WTC11 (cell line): ENCODE results near the gene ITPKC.

Experiments used
- GABPB1 ChIP-seq: sonication (generic); formaldehyde crosslinking; IDR thresholded peaks from 2 replicates; pipeline ENCODE4 v1.8.1; 2023; ENCODE audit warnings: mild to moderate bottlenecking, missing genetic modification reagents
- NR3C1 ChIP-seq: sonication (generic); formaldehyde crosslinking; conservative IDR thresholded peaks from 2 replicates; pipeline ENCODE4 v1.8.1; 2023; ENCODE audit warnings: low read depth, mild to moderate bottlenecking, missing genetic modification reagents
- TF ChIP-seq, protein P1 (sequence below): sonication (generic); formaldehyde crosslinking; IDR thresholded peaks from 2 replicates; pipeline ENCODE4 v1.8.1; 2023; ENCODE audit warnings: mild to moderate bottlenecking, missing genetic modification reagents, moderate library complexity
- TF ChIP-seq, protein P2 (sequence below): fragments of 200-600 bp; IDR thresholded peaks from 2 replicates; pipeline ENCODE4 v1.8.0; 2022; ENCODE audit warnings: antibody characterized with exemption
- TF ChIP-seq, protein P3 (sequence below): sonication (generic); formaldehyde crosslinking; IDR thresholded peaks from 2 replicates; pipeline ENCODE4 v1.8.0; 2022; ENCODE audit warnings: missing genetic modification reagents

DNA sequence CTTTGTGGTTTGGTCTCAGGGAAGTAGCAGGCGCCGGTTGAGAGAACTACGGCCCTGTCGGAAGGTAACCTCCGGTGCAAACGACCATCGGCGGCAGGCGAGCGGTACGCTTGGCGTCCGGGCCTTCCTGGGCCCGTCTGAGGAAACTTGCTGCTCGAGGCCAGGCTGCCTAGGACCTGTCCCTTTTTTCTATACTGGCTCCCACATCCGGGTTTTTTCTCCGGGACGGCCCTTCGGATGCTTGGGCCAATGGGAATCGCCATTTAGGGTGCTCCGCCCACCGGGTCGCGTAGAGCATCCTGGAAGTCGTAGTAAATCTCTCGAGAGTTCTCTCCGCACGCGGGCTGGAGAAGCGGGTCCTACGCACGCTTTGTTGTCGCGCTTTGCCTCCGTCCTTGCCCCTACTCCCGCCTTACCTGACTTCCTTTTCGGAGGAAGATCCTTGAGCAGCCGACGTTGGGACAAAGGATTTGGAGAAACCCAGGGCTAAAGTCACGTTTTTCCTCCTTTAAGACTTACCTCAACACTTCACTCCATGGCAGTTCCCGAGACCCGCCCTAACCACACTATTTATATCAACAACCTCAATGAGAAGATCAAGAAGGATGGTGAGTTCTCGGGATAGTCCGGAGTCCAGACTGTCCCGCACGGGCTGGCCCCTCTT, 34.1 kb downstream of the ITPKC start, which contains the start of gene SNRPA:
- TF ChIP-seq, protein P1, sequence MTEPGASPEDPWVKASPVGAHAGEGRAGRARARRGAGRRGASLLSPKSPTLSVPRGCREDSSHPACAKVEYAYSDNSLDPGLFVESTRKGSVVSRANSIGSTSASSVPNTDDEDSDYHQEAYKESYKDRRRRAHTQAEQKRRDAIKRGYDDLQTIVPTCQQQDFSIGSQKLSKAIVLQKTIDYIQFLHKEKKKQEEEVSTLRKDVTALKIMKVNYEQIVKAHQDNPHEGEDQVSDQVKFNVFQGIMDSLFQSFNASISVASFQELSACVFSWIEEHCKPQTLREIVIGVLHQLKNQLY: no peak
- TF ChIP-seq GABPB1 (CRISPR knock-in tag) (no peak; the same call in 1 of the 2 replicates), NR3C1 (CRISPR knock-in tag) (no peak)
- TF ChIP-seq, protein P2, sequence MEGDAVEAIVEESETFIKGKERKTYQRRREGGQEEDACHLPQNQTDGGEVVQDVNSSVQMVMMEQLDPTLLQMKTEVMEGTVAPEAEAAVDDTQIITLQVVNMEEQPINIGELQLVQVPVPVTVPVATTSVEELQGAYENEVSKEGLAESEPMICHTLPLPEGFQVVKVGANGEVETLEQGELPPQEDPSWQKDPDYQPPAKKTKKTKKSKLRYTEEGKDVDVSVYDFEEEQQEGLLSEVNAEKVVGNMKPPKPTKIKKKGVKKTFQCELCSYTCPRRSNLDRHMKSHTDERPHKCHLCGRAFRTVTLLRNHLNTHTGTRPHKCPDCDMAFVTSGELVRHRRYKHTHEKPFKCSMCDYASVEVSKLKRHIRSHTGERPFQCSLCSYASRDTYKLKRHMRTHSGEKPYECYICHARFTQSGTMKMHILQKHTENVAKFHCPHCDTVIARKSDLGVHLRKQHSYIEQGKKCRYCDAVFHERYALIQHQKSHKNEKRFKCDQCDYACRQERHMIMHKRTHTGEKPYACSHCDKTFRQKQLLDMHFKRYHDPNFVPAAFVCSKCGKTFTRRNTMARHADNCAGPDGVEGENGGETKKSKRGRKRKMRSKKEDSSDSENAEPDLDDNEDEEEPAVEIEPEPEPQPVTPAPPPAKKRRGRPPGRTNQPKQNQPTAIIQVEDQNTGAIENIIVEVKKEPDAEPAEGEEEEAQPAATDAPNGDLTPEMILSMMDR: no peak
- TF ChIP-seq, protein P3, sequence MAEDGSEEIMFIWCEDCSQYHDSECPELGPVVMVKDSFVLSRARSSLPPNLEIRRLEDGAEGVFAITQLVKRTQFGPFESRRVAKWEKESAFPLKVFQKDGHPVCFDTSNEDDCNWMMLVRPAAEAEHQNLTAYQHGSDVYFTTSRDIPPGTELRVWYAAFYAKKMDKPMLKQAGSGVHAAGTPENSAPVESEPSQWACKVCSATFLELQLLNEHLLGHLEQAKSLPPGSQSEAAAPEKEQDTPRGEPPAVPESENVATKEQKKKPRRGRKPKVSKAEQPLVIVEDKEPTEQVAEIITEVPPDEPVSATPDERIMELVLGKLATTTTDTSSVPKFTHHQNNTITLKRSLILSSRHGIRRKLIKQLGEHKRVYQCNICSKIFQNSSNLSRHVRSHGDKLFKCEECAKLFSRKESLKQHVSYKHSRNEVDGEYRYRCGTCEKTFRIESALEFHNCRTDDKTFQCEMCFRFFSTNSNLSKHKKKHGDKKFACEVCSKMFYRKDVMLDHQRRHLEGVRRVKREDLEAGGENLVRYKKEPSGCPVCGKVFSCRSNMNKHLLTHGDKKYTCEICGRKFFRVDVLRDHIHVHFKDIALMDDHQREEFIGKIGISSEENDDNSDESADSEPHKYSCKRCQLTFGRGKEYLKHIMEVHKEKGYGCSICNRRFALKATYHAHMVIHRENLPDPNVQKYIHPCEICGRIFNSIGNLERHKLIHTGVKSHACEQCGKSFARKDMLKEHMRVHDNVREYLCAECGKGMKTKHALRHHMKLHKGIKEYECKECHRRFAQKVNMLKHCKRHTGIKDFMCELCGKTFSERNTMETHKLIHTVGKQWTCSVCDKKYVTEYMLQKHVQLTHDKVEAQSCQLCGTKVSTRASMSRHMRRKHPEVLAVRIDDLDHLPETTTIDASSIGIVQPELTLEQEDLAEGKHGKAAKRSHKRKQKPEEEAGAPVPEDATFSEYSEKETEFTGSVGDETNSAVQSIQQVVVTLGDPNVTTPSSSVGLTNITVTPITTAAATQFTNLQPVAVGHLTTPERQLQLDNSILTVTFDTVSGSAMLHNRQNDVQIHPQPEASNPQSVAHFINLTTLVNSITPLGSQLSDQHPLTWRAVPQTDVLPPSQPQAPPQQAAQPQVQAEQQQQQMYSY (CRISPR knock-in tag): no peak
